Astrocyte (in vitro differentiated cells and primary cell): ENCODE data around the gene USP17L5. TPM values are rescaled to one million over a fixed set of nuclear protein-coding genes. Genes with fewer than 3 reads are reported as not detected.
"Not testable (repeated sequence)": the region's sequence is repeated elsewhere in the genome, so short reads cannot be mapped to it uniquely, and the experiment has no call there.

Source experiments
- DNase-seq: peaks from one replicate; pipeline ENCODE4 v3.0.0-alpha.2; 2010; ENCODE audit warnings: low read depth
- FAIRE-seq: peaks from 2 replicates; lab custom pipeline; 2011; peaks lifted over from hg19 to GRCh38; lab: Jason Lieb, UNC
- H2AFZ ChIP-seq: 2 replicates; pipeline ENCODE4 v1.6.0; 2012; ENCODE audit warnings: low read depth, low read length, inconsistent platforms
- H3K27ac ChIP-seq: 2 replicates; pipeline ENCODE4 v1.5.1; 2011; ENCODE audit warnings: low read depth, low read length, inconsistent platforms
- H3K27me3 ChIP-seq: 2 replicates; pipeline ENCODE4 v1.6.0; 2011; ENCODE audit warnings: low read length, inconsistent platforms; ENCODE audit not compliant: insufficient read depth
- H3K36me3 ChIP-seq: 2 replicates; pipeline ENCODE4 v1.5.1; 2011; ENCODE audit warnings: low read length, inconsistent platforms; ENCODE audit not compliant: insufficient read depth
- H3K4me1 ChIP-seq: 2 replicates; pipeline ENCODE4 v1.5.1; 2011; ENCODE audit warnings: low read length, inconsistent platforms; ENCODE audit not compliant: insufficient read depth
- H3K4me2 ChIP-seq: 2 replicates; pipeline ENCODE4 v1.6.0; 2012; ENCODE audit warnings: low read length, inconsistent platforms
- H3K4me3 ChIP-seq: 2 replicates; pipeline ENCODE4 v1.5.1; 2011; ENCODE audit warnings: low read depth, mild to moderate bottlenecking, low read length, inconsistent platforms; ENCODE audit not compliant: insufficient read depth
- H3K79me2 ChIP-seq: 2 replicates; pipeline ENCODE4 v1.6.0; 2012; ENCODE audit warnings: mild to moderate bottlenecking, low read length, inconsistent platforms; ENCODE audit not compliant: insufficient read depth
- H3K9ac ChIP-seq: 2 replicates; pipeline ENCODE4 v1.6.0; 2012; ENCODE audit warnings: mild to moderate bottlenecking, low read length, inconsistent platforms
- H3K9me3 ChIP-seq: 2 replicates; pipeline ENCODE4 v1.5.1; 2012; ENCODE audit warnings: low read depth, mild to moderate bottlenecking, low read length, inconsistent platforms; ENCODE audit not compliant: insufficient read depth
- H4K20me1 ChIP-seq: 2 replicates; pipeline ENCODE4 v1.6.0; 2012; ENCODE audit warnings: low read length, inconsistent platforms; ENCODE audit not compliant: insufficient read depth
- H3K27ac Mint-ChIP-seq: one replicate; pipeline ENCODE4 v1.8.0; 2021; ENCODE audit warnings: mild to moderate bottlenecking, mixed read lengths; ENCODE audit not compliant: unreplicated experiment
- H3K27me3 Mint-ChIP-seq: one replicate; pipeline ENCODE4 v1.8.0; 2021; ENCODE audit warnings: low read depth, mixed read lengths; ENCODE audit not compliant: unreplicated experiment
- H3K36me3 Mint-ChIP-seq: one replicate; pipeline ENCODE4 v1.8.0; 2021; ENCODE audit warnings: low read depth, mixed read lengths; ENCODE audit not compliant: unreplicated experiment
- H3K4me1 Mint-ChIP-seq: one replicate; pipeline ENCODE4 v1.8.0; 2021; ENCODE audit warnings: low read depth, mixed read lengths; ENCODE audit not compliant: unreplicated experiment
- H3K4me3 Mint-ChIP-seq: one replicate; pipeline ENCODE4 v1.8.0; 2021; ENCODE audit warnings: mild to moderate bottlenecking, moderate library complexity, mixed read lengths; ENCODE audit not compliant: unreplicated experiment
- H3K9me3 Mint-ChIP-seq: one replicate; pipeline ENCODE4 v1.8.0; 2021; ENCODE audit warnings: mild to moderate bottlenecking, mixed read lengths; ENCODE audit not compliant: unreplicated experiment
- total RNA-seq: library from RNA; stranded (reverse); gene quantifications from 2 replicates; pipeline ENCODE4 v1.2.1, GENCODE V29; 2021

The USP17L5 gene
- total RNA-seq, 1 donor from 2014 or later: not detected

GRCh38 chr4:9348593-9348992 lies 9.4 kb downstream of the USP17L5 start, which contains the start of gene USP17L28:
Gene USP17L28, plus strand, starts transcription at chr4:9348893. Its CDS starts 0 bp downstream, at chr4:9348893.
- not testable (repeated sequence) for H3K9me3 ChIP-seq, H3K27me3 ChIP-seq, H3K4me3 Mint-ChIP-seq, DNase-seq, H3K4me3 ChIP-seq, H3K9ac ChIP-seq, FAIRE-seq, H3K27ac Mint-ChIP-seq, H3K4me2 ChIP-seq, H3K27me3 Mint-ChIP-seq, H3K36me3 ChIP-seq, H3K4me1 Mint-ChIP-seq, H3K36me3 Mint-ChIP-seq, H3K4me1 ChIP-seq, H3K9me3 Mint-ChIP-seq, H3K79me2 ChIP-seq, H2AFZ ChIP-seq, H3K27ac ChIP-seq, H4K20me1 ChIP-seq

GRCh38 chr4:9350866-9351265 lies 11.7 kb downstream of the USP17L5 start:
- not testable (repeated sequence) for DNase-seq, H3K36me3 ChIP-seq, H3K4me3 ChIP-seq, H3K9ac ChIP-seq, H3K4me1 ChIP-seq, H3K4me3 Mint-ChIP-seq, H2AFZ ChIP-seq, H3K79me2 ChIP-seq, H3K36me3 Mint-ChIP-seq, H4K20me1 ChIP-seq, FAIRE-seq, H3K27ac Mint-ChIP-seq, H3K4me2 ChIP-seq, H3K27me3 Mint-ChIP-seq, H3K27me3 ChIP-seq, H3K27ac ChIP-seq, H3K9me3 Mint-ChIP-seq, H3K4me1 Mint-ChIP-seq, H3K9me3 ChIP-seq

DNA sequence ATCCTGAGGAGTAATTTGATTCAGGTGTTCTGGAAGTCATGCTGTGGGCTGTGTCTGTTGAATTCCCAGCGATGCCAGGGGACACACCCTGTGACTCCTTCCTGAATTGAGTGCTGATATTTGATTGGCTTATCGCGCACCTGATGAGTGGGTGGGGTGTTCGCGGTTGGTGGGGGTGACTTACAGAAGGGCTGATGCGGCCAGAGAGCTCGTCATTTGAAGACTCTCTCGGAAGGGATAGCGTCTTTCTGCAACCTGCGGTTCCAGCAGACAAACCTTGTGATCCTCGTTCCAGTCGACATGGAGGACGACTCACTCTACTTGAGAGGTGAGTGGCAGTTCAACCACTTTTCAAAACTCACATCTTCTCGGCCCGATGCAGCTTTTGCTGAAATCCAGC lies 14.1 kb downstream of the USP17L5 start, which contains the start of gene USP17L29:
USP17L29 (plus strand) TSS at position 301 of the 400 bp plus-strand sequence; CDS start at position 301, 0 bp downstream.
- not testable (repeated sequence) for DNase-seq, FAIRE-seq, H4K20me1 ChIP-seq, H3K4me1 Mint-ChIP-seq, H3K4me3 Mint-ChIP-seq, H3K9ac ChIP-seq, H3K27ac Mint-ChIP-seq, H2AFZ ChIP-seq, H3K4me1 ChIP-seq, H3K36me3 ChIP-seq, H3K27ac ChIP-seq, H3K9me3 ChIP-seq, H3K4me3 ChIP-seq, H3K4me2 ChIP-seq, H3K79me2 ChIP-seq, H3K27me3 ChIP-seq, H3K9me3 Mint-ChIP-seq, H3K27me3 Mint-ChIP-seq, H3K36me3 Mint-ChIP-seq

- not testable (repeated sequence) for H3K4me1 ChIP-seq, H3K9me3 Mint-ChIP-seq, H3K36me3 ChIP-seq, H3K4me2 ChIP-seq, H3K27me3 Mint-ChIP-seq, H3K4me3 ChIP-seq, H2AFZ ChIP-seq, H3K9ac ChIP-seq, H3K27ac Mint-ChIP-seq, H3K27me3 ChIP-seq, H3K4me1 Mint-ChIP-seq, H3K79me2 ChIP-seq, FAIRE-seq, H3K36me3 Mint-ChIP-seq, H3K9me3 ChIP-seq, H3K27ac ChIP-seq, H4K20me1 ChIP-seq, H3K4me3 Mint-ChIP-seq, DNase-seq
These were observed 23.6 kb downstream of the USP17L5 start, which contains the start of gene USP17L30 for GRCh38 chr4:9362829-9363228. Gene USP17L30, plus strand, starts transcription at chr4:9363129. Its CDS starts 0 bp downstream, at chr4:9363129.

- H3K4me1 Mint-ChIP-seq, FAIRE-seq: not testable (repeated sequence)
These were observed 40.7 kb downstream of the USP17L5 start for GRCh38 chr4:9379881-9380280.

GRCh38 chr4:9381012-9381534 lies 41.9 kb downstream of the USP17L5 start:
- not testable (repeated sequence) for H3K4me3 Mint-ChIP-seq, H3K27me3 Mint-ChIP-seq, H3K27ac ChIP-seq, H3K4me1 Mint-ChIP-seq, H3K79me2 ChIP-seq, H3K27me3 ChIP-seq, H3K9ac ChIP-seq, H3K27ac Mint-ChIP-seq, DNase-seq, H3K9me3 Mint-ChIP-seq, FAIRE-seq, H3K36me3 Mint-ChIP-seq, H4K20me1 ChIP-seq, H3K4me1 ChIP-seq, H3K36me3 ChIP-seq, H3K4me3 ChIP-seq, H3K9me3 ChIP-seq
- H2AFZ ChIP-seq: peak overlapping the region; percentile 41
- peak overlapping the region; percentile 59 for H3K4me2 ChIP-seq

More at GRCh38 chr4:9379881-9380280, 40.7 kb downstream of the USP17L5 start:
- not testable (repeated sequence) for DNase-seq, H3K79me2 ChIP-seq, H3K27ac Mint-ChIP-seq, H3K4me3 ChIP-seq, H3K9me3 ChIP-seq, H3K9ac ChIP-seq, H3K36me3 Mint-ChIP-seq, H3K27me3 Mint-ChIP-seq, H2AFZ ChIP-seq, H3K4me2 ChIP-seq, H3K27me3 ChIP-seq, H3K9me3 Mint-ChIP-seq, H4K20me1 ChIP-seq, H3K27ac ChIP-seq, H3K4me1 ChIP-seq, H3K4me3 Mint-ChIP-seq, H3K36me3 ChIP-seq
